HG02885 (cell line): ENCODE data around the gene CLDN2.

Experiments used
- ATAC-seq: cut with Tn5 transposase; IDR thresholded peaks from one replicate; pipeline ENCODE4 v1.9.1; 2021; ENCODE audit warnings: mild to moderate bottlenecking; ENCODE audit not compliant: unreplicated experiment, poor library complexity

The CLDN2 gene

GRCh38 chrX:106917830-106918500 is 2.2 kb upstream of the CLDN2 start:
- no peak for ATAC-seq

- ATAC-seq = no peak
Observed at GRCh38 chrX:106921637-106922036, 1.4 kb downstream of the CLDN2 start.

- ATAC-seq = no peak
Observed at GRCh38 chrX:106927023-106927422, 6.8 kb downstream of the CLDN2 start.

GRCh38 chrX:106927700-106928099 is 7.5 kb downstream of the CLDN2 start:
- no peak for ATAC-seq

- no peak for ATAC-seq
Observed at GRCh38 chrX:106928227-106928626, 8.0 kb downstream of the CLDN2 start.

GRCh38 chrX:106931831-106932491 is 11.8 kb downstream of the CLDN2 start:
- no peak for ATAC-seq

GRCh38 chrX:106932492-106932923 is 12.3 kb downstream of the CLDN2 start:
- no peak for ATAC-seq

GRCh38 chrX:106932960-106933537 is 12.8 kb downstream of the CLDN2 start:
- ATAC-seq = no peak

- ATAC-seq = no peak
Observed at GRCh38 chrX:106933538-106933961, 13.3 kb downstream of the CLDN2 start.

- ATAC-seq = no peak
Observed at GRCh38 chrX:106935175-106935574, 15.0 kb downstream of the CLDN2 start.

- no peak for ATAC-seq
Observed at GRCh38 chrX:106936246-106936645, 16.0 kb downstream of the CLDN2 start.

GRCh38 chrX:106939566-106939965 is 19.4 kb downstream of the CLDN2 start:
- no peak for ATAC-seq

- no peak for ATAC-seq
Observed at GRCh38 chrX:106940068-106940467, 19.9 kb downstream of the CLDN2 start.

- ATAC-seq = no peak
Observed at GRCh38 chrX:106946464-106946863, 26.3 kb downstream of the CLDN2 start.

GRCh38 chrX:106948641-106949040 is 28.4 kb downstream of the CLDN2 start:
- ATAC-seq = no peak

- ATAC-seq = no peak
Observed at GRCh38 chrX:106949366-106949765, 29.2 kb downstream of the CLDN2 start.

- no peak for ATAC-seq
Observed at GRCh38 chrX:106950381-106950780, 30.2 kb downstream of the CLDN2 start.

GRCh38 chrX:106951230-106951629 is 31.0 kb downstream of the CLDN2 start:
- ATAC-seq = no peak

- ATAC-seq = no peak
Observed at GRCh38 chrX:106952089-106952488, 31.9 kb downstream of the CLDN2 start.

- ATAC-seq = no peak
Observed at GRCh38 chrX:106952538-106952937, 32.3 kb downstream of the CLDN2 start.

GRCh38 chrX:106952988-106953387 is 32.8 kb downstream of the CLDN2 start:
- ATAC-seq = no peak

GRCh38 chrX:106954041-106954440 is 33.8 kb downstream of the CLDN2 start:
- ATAC-seq = peak; percentile 44
